ENCODE measurements around the gene RPL37. TPM values are rescaled to one million over a fixed set of nuclear protein-coding genes. Genes with fewer than 3 reads are reported as not detected.
A peak's percentile ranks its signal among the peaks of the same experiment; 100 is the strongest.
"Not testable (repeated sequence)": the region's sequence is repeated elsewhere in the genome, so short reads cannot be mapped to it uniquely, and the experiment has no call there.

Gene RPL37
- polyA plus RNA-seq: 1,000 to 10,000 TPM in 2 of 3 donors, 100 to 1,000 TPM in 1; 968 to 2,235 (median 1,717) TPM

DNA sequence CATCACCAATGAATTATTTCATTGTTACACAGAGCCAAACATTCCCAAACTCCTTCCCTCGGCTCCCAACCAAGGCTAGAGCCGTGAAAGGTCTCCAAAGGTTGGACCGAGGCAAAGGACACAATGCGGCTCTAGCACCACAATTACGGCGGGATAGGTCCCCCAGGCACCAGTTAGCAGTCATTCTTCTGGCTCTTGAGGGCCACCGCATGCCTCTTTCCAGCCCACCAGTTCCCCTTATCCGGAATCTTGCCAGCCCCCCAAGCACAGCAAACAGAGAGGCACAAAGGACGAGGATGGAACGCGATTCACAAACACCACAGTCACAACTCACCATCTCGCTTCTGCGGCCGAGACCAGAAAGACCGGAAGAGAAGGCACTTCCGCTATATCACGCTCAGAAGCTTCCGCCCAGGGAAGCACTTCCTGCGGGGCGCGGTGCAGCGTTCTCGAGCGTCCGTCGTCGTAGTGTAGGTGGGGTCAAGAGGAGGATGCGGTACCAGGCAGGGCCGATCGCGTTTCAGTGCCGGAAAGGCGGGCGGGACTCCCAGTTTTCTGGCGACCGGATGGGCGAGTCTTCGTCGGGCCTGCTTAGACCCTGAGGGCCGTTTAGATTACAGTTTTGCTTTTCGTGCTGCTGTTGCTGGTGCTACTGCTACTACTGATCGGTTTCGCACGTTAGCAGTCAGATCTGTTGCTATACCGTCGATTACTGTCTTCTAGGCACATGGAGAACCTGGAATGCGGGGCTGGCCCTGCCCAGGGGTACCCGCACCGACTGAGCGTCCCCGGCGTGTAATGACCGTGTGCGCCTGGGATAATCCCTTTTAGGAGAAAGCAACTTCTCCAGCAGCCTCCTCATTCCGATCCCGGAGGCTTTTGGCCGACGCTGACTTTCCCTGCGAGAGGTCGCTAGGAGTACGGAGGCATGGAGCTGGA lies at the start of gene RPL37:
Gene RPL37 (minus strand): TSS at position 374 of the 939 bp plus-strand sequence. CDS start 37 bp downstream, at position 337.
- peak within 1 kb of the TSS; percentile 90 for H3K27ac ChIP-seq (ENCODE audit: low read depth, low read length)
- 2 to 4% (median 3%) methylated on average over 61 of the region's 61 CpGs for WGBS, 3 donors

DNA sequence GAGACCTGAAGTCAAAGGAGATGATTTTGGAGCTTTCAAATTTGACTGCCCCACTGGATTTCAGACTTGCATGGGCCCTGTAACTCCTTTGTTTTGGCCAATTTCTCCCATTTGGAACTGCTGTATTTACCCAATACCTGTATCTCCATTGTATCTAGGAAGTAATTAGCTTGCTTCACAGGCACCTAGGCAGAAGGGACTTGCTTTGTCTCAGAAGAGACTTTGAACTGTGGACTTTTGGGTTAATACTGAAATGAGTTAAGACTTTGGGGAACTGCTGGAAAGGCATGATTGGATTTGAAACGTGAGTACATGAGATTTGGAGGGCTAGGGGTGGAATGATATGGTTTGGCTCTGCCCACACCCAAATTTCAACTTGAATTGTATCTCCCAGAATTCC lies 48.0 kb upstream of the RPL37 start:
- WGBS, 3 donors: 50 to 56% (median 54%) methylated on average over 1 of the region's 1 CpG
- H3K27ac ChIP-seq (ENCODE audit: low read depth, low read length): not testable (repeated sequence)

DNA sequence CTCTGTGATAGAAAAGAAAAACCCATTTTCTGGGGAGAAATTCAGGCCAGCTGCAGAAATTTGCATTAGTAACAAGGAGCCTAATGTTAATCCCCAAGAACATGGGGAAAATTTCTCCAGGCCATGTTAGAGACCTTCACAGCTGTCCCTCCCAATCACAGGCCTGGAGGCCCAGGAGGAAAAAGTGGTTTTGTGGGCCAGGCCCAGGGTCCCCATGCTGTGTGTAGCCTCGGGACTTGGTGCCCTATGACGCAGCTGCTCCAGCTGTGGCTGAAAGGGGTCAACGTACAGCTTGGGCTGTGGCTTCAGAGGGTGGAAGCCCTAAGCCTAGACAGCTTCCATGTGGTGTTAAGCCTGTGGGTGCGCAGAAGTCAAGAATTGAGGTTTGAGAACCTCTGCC lies 47.3 kb upstream of the RPL37 start:
- WGBS, 3 donors: 90 to 94% (median 90%) methylated on average over 4 of the region's 4 CpGs
- H3K27ac ChIP-seq (ENCODE audit: low read depth, low read length): no peak overlapping the region

DNA sequence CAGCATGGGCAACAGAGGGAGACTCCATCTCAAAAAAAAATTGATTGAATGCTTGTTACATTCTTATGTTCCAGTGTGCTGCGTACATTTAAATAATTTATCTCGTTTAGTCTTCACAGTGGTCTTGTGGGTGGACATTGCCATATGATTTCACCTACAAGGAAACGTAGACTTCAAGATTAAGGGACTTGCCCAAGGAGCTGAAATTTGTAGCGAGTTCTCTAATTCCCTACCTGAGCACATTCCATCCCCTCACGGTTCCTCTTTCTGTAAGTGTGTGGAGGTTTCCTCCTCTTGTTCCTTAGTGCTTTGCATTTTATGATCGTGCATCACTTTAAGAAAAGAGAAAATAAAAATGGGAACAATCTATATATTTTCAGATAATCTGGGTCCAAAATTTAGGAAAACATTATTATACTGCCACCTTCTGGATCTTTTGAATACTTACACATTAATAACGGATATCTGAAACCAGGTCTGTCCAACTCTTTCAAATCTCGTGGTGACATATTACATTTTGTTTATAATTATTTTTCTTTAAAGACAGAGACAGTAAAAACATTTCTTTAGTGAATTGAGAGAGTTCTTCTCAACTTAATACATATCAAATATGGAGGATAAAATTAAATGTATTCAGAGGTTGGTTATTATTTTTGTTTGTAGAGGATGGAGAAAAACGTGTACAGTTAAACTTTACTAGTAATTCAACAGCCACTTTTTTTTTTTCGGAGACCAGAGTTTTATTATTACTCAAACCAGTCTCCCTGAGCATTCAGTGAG lies 44.3 kb upstream of the RPL37 start:
- no peak overlapping the region for H3K27ac ChIP-seq (ENCODE audit: low read depth, low read length)
- WGBS, 3 donors: 25 to 30% (median 28%) methylated on average over 10 of the region's 10 CpGs

DNA sequence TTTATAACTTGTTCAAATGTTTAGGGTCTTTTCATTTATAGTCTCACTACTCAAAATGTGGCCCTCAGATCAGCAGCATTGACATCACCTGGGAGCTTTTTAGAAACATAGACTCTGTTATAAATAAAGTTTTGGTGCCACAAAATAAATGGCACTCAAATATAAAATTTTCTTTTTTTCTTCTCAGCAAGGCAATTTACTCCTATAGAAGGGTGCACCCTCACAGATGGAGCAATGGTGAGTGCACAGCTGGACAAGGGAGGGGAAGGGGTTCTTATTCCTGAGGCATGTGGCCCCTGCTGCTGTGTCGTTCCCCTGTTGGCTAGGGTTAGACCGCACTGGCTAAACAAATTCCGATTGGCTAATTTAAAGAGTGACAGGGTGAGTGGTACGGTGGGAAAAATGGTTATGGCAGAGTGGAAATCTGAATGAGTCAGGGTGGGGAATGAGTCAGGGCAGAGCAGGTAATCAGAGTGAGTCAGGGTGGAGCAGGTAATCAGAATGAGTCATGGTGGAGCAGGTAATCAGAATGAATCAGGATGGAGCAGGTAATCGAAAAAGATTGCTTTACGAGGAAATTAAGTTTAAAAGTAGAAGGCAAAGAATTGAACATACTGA lies 42.5 kb upstream of the RPL37 start:
- H3K27ac ChIP-seq (ENCODE audit: low read depth, low read length): no peak overlapping the region
- WGBS, 3 donors: 90 to 94% (median 92%) methylated on average over 6 of the region's 6 CpGs

DNA sequence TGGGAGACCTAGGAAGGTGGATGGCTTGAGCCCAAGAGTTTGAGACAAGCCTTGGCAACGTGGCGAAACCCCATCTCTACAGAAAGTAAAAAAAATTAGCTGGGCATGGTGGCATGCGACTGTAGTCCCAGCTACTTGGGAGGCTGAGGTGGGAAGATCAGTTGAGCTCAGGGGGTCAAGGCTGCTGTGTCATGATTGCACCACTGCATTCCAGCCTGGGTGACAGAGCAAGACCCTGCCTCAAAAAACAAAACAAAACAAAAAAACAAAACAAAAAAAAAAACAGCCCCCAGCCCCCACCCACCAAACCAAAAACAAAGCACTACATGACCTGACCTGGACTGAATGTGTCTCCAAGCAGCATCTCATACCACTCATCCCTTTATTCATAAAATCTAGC lies 40.9 kb upstream of the RPL37 start:
- WGBS, 3 donors: 54 to 83% (median 81%) methylated on average over 3 of the region's 3 CpGs
- H3K27ac ChIP-seq (ENCODE audit: low read depth, low read length): no peak overlapping the region

DNA sequence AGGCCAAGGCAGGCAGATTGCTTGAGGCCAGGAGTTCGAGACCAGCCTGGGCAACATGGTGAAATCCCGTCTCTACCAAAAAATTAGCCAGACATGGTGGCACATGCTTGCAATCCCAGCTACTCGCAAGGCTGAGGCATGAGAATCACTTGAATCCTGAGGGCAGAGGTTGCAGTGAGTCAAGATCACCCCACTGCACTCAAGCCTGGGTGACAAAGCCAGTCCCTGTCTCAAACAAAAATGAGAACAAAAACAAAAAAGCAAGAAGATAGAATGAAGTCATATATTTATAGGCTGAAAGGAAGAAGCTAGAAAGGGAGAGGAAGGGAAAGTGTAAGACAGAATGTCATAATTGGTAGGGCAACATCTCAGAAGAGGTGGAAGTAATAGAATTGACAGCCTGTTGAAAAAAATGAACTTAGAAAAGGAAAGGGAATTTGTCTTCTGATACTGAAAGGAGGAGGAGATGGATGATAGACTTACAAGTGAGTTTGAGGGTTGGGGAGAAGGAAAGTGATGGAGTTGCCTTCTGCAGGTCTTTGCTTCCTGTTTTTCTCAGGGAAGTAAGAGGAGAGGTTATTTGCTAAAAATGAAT lies 38.4 kb upstream of the RPL37 start:
- 90 to 93% (median 92%) methylated on average over 3 of the region's 3 CpGs for WGBS, 3 donors
- H3K27ac ChIP-seq (ENCODE audit: low read depth, low read length): no peak overlapping the region

DNA sequence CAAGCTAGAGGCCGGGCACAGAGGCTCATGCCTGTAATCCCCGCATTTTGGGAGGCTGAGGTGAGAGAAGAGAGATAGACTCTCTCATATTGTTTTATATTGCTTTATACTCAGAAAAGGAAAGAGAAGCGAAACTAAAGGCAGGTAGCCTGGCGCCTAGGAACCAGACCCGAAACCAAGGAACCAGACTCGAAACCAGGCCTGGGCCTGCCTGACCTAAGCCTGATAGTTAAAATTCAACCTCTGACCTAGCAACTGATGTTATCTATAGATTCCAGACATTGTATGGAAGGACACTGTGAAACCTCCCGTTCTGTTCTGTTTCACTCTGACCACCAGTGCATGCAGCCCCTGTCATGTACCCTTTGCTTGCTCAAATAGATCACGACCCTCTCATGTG lies 37.2 kb upstream of the RPL37 start:
- 92 to 96% (median 92%) methylated on average over 8 of the region's 8 CpGs for WGBS, 3 donors
- H3K27ac ChIP-seq (ENCODE audit: low read depth, low read length): not testable (repeated sequence)

DNA sequence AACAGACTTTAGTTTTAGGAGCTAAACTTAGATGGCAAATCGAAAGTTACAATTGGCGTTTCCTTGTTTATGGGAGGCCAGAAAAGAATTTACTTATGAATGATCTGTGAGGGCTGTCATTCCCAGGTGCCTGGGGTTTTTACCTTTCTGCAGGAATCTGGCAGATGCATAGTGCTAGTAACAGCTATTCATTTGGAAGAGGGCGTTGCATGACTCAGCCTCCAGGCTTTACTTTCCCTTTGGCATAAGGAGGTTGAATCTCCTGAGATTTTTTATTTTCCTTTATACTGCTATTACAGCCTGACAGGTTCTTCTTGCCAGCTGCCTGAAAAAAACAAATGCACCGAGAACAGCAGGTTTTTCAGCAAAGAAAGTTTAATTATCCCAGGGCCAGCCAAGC lies 36.2 kb upstream of the RPL37 start:
- WGBS, 3 donors: 56 to 82% (median 77%) methylated on average over 4 of the region's 4 CpGs
- H3K27ac ChIP-seq (ENCODE audit: low read depth, low read length): no peak overlapping the region

DNA sequence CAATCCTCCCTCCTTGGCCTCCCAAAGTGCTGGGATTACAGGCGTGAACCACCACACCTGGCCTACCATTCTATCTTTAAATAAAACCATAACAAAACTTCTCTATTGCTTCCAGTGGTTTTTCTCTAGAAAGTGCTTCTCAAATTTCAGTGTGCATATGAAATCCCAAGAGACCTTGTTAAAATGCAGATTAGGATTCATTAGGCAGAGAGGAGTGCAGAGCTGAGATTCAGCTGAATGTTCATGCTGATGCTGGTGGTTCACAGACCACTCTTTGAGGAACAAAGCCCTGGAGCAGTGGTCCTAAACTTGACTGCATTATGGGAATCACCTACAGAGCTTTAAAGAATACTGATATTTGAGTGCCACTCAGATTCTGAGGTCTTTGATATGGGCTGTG lies 34.4 kb upstream of the RPL37 start:
- H3K27ac ChIP-seq (ENCODE audit: low read depth, low read length): no peak overlapping the region
- 85 to 100% (median 96%) methylated on average over 1 of the region's 1 CpG for WGBS, 3 donors

DNA sequence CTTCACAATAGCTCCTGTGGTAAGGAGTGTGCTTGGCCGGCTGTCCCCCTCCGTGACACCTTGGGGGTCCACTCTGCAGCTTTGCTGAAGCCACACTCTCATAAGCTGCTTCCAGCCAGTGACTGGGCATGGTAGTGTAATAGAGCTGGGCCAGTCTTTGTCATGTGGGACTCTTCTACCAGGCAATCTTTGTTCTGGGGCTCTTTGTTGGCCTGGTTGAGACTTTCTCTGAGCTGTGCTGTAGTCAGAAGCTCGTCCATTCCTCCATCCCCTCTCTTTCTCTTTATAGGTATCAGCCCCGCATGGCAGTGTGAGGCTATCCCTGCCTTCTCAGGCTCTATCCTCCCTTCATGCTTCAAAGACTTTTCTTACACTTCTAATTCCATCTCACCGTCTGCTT lies 31.8 kb upstream of the RPL37 start:
- no peak overlapping the region for H3K27ac ChIP-seq (ENCODE audit: low read depth, low read length)
- 74 to 89% (median 82%) methylated on average over 5 of the region's 5 CpGs for WGBS, 3 donors

DNA sequence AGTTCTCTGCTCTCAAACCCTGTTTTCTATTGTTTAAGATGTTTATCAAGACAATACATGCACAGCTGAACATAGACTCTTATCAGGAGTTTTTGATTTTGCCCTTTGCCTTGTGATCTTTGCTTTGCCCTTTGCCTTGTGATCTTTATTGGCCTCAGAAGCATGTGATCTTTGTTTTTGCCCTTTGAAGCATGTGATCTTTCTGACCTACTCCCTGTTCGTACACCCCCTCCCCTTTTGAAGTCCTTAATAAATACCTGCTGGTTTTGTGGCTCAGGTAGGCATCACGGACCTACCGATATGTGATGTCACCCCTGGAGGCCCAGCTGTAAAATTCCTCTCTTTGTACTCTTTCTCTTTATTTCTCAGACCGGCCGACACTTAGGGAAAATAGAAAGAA lies 30.0 kb upstream of the RPL37 start:
- 88 to 97% (median 94%) methylated on average over 5 of the region's 5 CpGs for WGBS, 3 donors
- not testable (repeated sequence) for H3K27ac ChIP-seq (ENCODE audit: low read depth, low read length)

DNA sequence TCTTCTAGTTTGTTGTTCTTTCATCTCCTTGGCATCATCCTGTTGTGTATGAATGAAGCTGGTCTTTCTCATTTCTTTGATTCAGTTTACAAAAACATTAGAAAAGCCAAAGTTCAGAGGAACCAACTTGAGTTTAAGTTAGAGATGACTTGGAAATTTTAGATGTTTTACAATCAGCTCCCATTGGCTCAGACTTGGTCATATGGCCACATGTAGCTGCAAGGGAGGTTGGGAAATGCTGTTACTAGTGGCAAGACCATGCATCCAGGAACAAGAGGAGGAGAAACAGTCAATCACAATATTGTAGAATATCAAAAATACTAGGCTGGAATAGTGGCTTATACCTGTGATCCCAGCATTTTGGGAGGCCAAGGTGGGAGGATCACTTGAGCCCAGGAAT lies 25.7 kb upstream of the RPL37 start:
- no peak overlapping the region for H3K27ac ChIP-seq (ENCODE audit: low read depth, low read length)

DNA sequence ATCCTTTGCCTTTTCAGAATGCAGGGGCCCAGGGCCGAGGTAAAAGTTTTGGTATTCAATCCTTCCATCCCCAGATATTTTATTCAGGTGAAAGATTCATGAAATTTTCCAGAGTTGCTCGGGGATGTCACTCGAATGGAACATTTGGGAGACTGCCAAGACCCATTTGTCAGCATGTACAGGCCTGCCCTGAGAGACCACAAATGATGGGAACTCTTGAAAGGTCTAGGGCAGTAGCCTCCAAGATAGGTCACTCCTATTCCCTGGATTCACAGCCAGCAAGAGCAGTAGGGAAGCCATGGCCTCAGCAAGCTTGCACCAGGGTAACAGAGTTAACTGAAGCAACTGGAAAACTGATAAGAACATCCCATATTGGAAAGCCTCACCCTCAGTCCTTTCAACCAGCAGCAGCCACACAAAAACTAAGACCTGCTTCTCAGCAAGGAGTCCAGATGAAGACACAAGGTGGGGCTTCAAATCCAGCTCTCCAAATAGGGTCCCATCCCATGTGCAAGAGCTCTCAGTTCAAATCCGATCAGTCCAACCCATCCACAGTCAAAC lies 18.7 kb upstream of the RPL37 start:
- H3K27ac ChIP-seq (ENCODE audit: low read depth, low read length): no peak overlapping the region
- WGBS, 3 donors: 62 to 72% (median 66%) methylated on average over 4 of the region's 4 CpGs

DNA sequence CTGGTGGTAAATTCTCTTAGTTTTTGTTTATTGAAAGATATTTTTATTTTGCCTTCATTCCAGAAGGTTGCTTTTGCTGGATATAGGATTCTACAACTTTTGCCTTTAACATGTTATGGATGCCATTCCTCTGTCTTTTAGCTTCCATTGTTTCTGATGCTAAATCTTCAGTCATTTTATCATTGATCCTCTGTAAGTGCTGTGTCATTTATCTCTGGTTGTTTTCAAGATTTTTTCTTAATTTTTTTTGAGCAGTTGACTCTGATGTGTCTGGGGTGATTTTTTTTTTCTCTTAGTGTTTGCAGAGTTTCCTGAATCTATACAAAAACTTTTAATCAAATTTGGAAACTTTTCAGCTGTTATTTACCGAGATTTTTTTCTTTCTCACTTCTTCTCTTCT lies 12.5 kb upstream of the RPL37 start:
- 91 to 95% (median 93%) methylated on average over 1 of the region's 1 CpG for WGBS, 3 donors
- no peak overlapping the region for H3K27ac ChIP-seq (ENCODE audit: low read depth, low read length)

DNA sequence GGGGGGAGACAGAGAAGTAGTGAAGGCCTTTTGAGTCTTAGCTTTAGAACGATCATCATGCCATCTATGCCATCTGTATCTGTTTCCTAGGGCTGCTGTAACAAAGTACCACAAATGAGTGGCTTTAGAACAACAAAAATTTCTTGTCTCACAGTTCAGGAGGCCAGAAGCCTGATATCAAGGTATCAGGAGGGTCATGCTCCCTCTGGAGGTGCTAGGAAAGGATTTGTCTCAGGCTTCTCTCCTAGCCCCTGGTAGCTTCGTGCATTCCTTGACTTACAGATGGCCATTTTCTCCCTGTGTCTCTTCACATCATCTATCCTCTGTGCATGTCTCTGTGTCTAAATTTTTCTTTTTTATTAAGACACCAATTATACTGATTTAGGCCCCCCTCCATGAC lies 11.3 kb upstream of the RPL37 start:
- H3K27ac ChIP-seq (ENCODE audit: low read depth, low read length): no peak overlapping the region
- WGBS, 3 donors: 87 to 100% (median 89%) methylated on average over 2 of the region's 2 CpGs

DNA sequence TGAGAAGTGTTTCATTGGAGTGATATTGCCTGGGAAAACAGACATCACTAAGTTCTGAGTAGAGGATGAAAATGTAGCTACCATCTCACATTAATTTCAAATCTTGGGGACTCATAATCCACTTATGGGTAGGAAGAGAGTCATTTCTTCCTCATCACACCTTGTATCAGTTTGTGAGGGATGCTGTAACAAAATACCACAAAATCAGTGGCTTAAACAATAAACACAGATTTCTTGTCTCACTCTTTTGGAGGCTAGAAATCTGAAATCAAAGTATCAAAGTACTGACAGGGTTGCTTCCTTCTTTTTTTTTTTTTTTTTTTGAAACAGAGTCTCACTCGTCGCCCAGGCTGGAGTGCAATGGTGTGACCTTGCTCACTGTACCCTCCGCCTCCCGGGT lies 9.5 kb upstream of the RPL37 start:
- WGBS, 3 donors: 87 to 97% (median 91%) methylated on average over 4 of the region's 4 CpGs
- H3K27ac ChIP-seq (ENCODE audit: low read depth, low read length): no peak overlapping the region

DNA sequence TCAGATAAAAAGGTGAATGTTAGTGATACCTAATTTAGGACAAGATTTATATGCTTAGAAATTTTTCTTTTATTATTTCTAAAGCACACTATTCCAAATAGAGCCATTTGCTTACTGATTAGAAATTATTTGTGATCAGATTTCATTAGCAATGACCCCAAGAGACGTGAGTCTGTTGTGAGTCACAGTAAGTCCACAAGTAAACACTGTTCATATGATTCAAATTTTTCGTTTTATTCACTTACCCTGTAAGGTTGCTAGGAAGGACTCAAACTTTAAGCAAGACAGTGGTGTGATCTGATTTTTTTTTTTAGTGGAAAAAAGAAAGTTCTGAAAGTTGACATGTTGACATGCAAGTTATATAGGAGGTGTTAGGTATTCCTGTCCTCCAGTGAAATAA lies 7.3 kb upstream of the RPL37 start:
- H3K27ac ChIP-seq (ENCODE audit: low read depth, low read length): no peak overlapping the region
- WGBS, 3 donors: 34 to 67% (median 51%) methylated on average over 2 of the region's 2 CpGs
